Measurements from ENCODE around the gene BHLHA9.
A peak's percentile ranks its signal among the peaks of the same experiment; 100 is the strongest.
"Not testable (repeated sequence)": the region's sequence is repeated elsewhere in the genome, so short reads cannot be mapped to it uniquely, and the experiment has no call there.

Gene BHLHA9

GRCh38 chr17:1302761-1303160 lies 32.5 kb downstream of the BHLHA9 start:
- DNase-seq: no peak

- no peak for DNase-seq
Observed at GRCh38 chr17:1304522-1304921, 34.3 kb downstream of the BHLHA9 start.

GRCh38 chr17:1304962-1305563 lies 34.8 kb downstream of the BHLHA9 start:
- DNase-seq: no peak

- DNase-seq: not testable (repeated sequence)
Observed at GRCh38 chr17:1307829-1308228, 37.6 kb downstream of the BHLHA9 start.

DNA sequence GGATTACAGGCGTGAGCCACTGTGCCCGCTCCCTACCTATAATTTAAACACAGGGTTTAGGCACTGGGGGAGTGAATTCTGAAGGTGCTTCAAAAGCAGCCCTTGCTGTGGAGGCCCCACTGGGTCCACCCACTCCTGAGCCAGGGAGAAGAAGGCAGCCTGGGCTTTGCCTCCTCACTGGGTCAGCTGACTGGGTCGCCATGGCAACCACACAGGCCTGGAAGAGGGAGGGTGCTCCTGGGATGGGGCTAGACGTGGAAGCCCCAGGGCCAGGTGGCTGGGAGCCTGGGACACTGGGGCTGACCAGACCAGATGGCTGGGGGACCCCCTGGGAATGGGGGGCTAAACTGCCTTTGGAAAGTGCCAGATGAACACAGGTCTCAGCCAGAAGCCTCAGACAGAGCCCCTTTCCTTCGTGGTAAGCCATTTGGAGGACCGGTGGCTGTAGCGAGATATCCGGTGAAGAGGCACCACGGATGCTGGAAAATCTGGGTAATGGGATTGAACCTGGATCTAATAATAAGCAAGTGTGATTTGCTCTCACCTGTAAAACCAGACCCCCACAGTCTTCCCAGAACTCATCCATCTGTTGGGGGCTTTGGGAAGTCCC lies 42.1 kb downstream of the BHLHA9 start:
- no peak for DNase-seq

DNA sequence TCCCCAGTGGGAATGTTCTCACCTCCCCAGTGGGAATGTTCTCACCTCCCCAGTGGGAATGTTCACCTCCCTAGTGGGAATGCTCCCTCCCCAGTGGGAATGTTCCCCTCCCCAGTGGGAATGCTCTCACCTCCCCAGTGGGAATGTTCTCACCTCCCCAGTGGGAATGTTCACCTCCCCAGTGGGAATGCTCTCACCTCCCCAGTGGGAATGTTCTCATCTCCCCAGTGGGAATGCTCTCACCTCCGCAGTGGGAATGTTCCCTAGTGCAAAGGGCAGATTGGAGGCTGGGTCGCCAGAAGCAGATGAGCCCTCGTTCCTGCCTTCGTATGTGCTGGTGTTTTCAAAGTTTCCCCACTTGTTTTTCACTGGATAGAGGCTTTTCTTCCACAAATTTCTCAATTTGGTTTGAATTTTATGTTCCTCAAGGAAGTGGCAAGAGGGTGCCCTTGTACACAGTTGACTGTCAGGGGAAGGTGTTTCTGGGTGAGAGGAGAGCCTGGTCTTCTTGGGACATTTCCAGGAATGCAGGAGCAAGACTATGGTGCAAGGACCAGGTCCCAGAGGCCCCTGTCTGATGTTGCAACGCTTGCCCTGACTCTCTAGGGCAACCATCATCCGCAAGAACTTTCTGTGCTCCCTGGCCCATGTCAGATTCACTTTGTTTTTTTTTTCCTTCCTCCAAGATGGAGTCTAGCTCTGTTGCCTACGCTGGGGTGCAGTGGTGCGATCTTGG lies 43.2 kb downstream of the BHLHA9 start:
- DNase-seq: no peak

DNA sequence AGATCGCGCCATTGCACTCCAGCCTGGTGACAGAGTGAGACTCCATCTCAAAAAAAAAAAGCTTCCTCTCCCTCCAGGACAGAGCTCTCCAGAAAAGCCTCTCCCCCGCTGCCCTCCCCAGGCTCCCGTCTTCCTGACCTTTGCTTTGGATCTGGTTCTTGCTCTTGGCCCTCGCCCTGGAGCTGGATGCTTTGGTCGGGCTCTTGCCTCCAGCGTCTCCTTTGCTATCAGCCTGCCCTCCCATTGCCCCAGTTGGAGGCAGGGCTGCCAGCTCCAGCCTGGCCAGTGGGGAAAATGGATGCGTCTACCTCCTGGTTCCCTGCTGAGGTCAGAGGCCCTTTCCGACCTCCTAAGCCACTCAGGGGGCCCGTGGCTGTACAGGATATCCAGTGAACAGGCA lies 45.2 kb downstream of the BHLHA9 start:
- DNase-seq: no peak

- DNase-seq: peak; percentile 76 to 90
Observed at GRCh38 chr17:1315891-1316403, 45.7 kb downstream of the BHLHA9 start.

All from NCI-H2081 (cell line).